GM10266 (cell line): ENCODE data around the gene ARHGEF18.

Source experiments
- DNase-seq: peaks from one replicate; pipeline ENCODE4 v3.0.0; 2012; ENCODE audit errors: extremely low spot score
- TF ChIP-seq, protein P1 (sequence below): IDR thresholded peaks from 2 replicates; pipeline ENCODE4 v1.5.1; 2012; ENCODE audit warnings: mild to moderate bottlenecking, low read depth; ENCODE audit not compliant: control insufficient read depth, insufficient read depth; ENCODE audit errors: missing control alignments

The ARHGEF18 gene

DNA sequence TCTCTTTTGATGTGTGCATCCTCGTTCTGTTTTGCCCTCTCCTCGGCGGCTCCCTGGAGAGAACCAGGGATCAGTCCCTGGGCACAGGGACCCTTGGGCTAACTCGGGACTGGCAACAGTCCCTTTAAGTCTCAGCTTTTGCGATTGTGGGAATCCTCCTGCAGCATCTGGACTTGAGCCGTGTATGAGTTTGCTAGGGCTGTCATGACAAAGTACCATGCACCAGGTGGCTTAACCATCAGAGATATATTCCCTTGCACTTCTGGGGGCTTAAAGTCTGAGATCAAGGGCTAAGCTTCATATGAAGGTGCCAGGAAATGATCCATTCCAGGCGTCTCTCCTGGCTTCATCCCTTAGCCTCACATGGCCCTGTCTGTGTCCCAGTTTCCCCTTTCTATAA lies 34.5 kb downstream of the ARHGEF18 start:
- no peak for DNase-seq

DNA sequence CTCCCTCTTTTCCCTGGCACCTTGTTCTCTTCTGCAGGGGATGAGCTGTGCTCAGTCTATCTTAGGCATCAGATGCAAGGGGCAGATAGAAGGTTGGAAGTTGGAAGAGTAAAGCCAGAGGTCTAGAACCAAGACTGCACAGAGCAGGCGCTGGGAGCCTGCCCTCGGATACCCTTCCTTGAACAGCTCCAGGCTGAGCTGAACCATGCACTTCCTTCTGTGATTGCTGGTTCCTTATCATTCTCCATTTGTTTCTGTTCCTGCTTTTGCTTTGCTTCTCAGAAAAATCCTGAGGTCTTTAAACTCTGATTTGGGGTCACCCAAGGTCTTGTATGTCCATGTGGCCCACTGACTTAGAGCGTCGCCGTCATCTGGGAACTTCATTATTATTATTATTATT lies 36.3 kb downstream of the ARHGEF18 start:
- TF ChIP-seq, protein P1, sequence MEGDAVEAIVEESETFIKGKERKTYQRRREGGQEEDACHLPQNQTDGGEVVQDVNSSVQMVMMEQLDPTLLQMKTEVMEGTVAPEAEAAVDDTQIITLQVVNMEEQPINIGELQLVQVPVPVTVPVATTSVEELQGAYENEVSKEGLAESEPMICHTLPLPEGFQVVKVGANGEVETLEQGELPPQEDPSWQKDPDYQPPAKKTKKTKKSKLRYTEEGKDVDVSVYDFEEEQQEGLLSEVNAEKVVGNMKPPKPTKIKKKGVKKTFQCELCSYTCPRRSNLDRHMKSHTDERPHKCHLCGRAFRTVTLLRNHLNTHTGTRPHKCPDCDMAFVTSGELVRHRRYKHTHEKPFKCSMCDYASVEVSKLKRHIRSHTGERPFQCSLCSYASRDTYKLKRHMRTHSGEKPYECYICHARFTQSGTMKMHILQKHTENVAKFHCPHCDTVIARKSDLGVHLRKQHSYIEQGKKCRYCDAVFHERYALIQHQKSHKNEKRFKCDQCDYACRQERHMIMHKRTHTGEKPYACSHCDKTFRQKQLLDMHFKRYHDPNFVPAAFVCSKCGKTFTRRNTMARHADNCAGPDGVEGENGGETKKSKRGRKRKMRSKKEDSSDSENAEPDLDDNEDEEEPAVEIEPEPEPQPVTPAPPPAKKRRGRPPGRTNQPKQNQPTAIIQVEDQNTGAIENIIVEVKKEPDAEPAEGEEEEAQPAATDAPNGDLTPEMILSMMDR, result no peak
- no peak for DNase-seq

More for the DNA sequence above, 34.5 kb downstream of the ARHGEF18 start:
- TF ChIP-seq, protein P1, result no peak

DNA sequence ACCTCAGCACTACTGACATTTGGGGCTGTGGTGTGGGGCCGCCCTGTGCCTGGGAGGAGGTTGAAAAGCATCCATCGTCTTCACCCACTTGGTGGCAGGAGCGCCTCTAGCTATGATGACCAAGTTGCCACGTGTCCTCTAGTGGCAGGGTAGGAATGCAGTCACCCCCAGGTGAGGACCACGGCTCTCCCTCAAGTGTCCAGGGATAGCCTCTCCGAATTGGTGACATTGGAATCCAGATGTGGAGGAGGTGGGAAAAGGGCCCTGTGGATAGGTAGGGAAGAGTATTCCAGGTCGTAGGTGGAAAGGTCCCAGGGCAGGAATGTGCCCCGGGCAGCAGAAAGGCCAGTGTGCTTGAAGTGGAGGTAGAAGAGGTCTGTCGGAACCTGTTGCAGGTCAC lies 37.6 kb downstream of the ARHGEF18 start:
- TF ChIP-seq, protein P1, result peak; percentile 27
- DNase-seq, result no peak

DNA sequence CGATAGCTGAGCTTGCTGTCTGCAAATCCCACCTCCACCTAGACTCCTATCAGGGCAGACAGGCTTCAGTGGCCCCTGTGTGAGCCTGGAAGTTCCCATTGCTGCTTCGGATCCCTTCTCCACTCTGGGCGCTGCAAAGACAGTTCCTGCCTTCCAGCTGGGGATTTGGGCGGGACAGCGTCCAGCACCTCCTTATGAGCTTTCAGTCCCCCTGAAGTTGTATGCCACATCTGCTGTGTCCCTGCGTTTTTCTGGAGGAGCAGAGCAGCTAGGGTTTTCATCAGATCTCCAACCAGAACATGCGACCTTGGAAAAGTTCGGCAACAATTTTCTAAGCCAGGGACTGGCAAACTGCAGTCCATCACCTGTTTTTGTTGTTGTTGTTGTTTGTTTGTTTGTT lies 38.0 kb downstream of the ARHGEF18 start:
- TF ChIP-seq, protein P1, result no peak
- no peak for DNase-seq

DNA sequence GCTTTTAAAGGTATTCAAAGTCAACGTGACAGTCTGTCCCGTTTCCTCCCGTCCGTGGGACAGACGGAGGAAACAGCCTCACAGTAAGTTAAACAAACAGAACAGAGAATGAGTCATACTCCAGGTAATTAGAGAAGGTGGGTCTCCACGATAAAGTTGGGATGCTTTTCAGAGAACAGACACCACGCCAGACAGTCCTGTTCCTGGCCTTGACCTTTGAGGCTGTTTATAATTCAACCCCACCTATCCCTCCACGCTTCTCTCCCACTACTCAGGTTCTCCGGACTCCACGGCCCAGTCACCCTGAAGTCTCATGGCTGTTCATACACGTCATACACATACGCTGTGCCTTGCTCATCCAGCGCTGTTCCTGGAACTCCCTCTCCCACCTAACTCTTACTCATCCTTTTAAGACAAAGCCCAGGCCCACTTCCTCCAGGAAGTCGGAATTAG lies 42.5 kb downstream of the ARHGEF18 start:
- TF ChIP-seq, protein P1, result no peak
- DNase-seq, result no peak

DNA sequence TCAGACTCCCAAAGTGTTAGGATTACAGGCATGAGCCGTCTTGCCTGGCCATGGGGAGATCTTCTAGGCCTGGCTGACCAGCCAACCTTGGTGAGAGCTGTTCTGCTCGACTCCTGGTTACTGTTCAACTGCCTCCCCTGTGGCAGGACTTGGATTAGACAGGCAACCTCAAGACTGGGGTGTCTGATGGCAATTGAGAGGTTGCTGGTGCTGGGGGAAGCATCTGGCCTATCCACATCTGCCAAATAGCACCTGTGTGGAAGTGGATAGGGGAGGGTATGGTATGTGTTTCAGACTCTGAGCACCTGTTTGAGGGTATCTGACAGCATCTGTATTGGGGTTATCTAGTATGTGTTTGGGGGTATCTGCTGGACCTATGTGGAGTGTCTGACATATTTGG lies 44.7 kb downstream of the ARHGEF18 start:
- TF ChIP-seq, protein P1, result no peak
- DNase-seq, result no peak

DNA sequence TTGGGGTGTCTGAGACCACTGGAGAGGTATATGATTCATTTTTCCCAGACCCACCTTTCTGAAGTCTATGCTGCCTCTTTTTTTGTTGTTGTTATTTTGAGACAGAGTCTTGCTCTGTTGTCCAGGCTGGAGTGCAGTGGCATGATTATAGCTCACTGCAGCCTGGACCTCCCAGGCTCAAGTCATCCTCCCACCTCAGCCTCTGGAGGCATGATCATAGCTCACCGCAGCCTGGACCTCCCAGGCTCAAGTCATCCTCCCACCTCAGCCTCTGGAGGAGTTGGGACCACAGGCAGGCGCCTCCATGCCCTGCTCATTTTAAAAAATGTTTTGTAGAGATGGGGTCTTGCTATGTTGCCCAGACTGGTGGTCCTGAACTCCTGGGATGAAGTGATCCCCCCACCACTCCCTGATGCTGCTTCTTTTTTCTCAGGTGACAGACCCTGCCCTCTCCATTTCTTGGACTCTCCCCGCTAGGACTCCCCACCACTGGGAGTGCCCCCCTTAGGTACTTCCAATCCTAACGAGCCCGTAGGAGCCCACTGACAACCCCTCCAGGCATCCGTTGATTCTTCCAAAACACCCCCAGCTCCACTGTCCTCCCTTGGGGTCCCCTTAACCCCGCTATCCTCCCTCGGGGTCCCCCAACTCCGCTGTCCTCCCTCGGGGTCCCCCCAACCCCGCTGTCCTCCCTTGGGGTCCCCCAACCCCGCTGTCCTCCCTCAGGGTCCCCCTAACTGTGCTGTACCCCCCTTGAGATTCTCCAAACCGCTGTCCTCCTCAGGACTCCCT lies 45.4 kb downstream of the ARHGEF18 start:
- no peak for DNase-seq
- TF ChIP-seq, protein P1, result no peak
